ACC112 (cell line): ENCODE measurements around the gene PHKB.
A peak's percentile ranks its signal among the peaks of the same experiment; 100 is the strongest.

Source experiments
- H2AFZ ChIP-seq: fragments of 200-600 bp; sonication (generic); one replicate; pipeline ENCODE4 v1.6.0; 2017; ENCODE audit warnings: antibody characterized with exemption, low read length; ENCODE audit not compliant: unreplicated experiment
- H3K27ac ChIP-seq: fragments of 200-600 bp; sonication (generic); 2 replicates; pipeline ENCODE4 v1.5.1; 2014; ENCODE audit warnings: low read depth, mild to moderate bottlenecking, antibody characterized with exemption, low read length, moderate library complexity
- H3K27me3 ChIP-seq: fragments of 200-600 bp; sonication (generic); 2 replicates; pipeline ENCODE4 v1.6.1; 2014; ENCODE audit warnings: mild to moderate bottlenecking, antibody characterized with exemption, low read length, moderate library complexity, mixed read lengths; ENCODE audit not compliant: insufficient read depth
- H3K36me3 ChIP-seq: fragments of 200-600 bp; sonication (generic); 2 replicates; pipeline ENCODE4 v1.6.1; 2016; ENCODE audit warnings: mild to moderate bottlenecking, antibody characterized with exemption, low read length, moderate library complexity, mixed read lengths; ENCODE audit not compliant: insufficient read depth
- H3K4me1 ChIP-seq: fragments of 200-600 bp; sonication (generic); one replicate; pipeline ENCODE4 v1.6.1; 2016; ENCODE audit warnings: low read length, mixed read lengths; ENCODE audit not compliant: insufficient read depth, unreplicated experiment, control insufficient read depth
- H3K4me3 ChIP-seq: fragments of 200-600 bp; sonication (generic); 2 replicates; pipeline ENCODE4 v1.5.1; 2014; ENCODE audit warnings: mild to moderate bottlenecking, low read depth, low read length
- H3K79me2 ChIP-seq: fragments of 200-600 bp; sonication (generic); one replicate; pipeline ENCODE4 v1.6.0; 2016; ENCODE audit warnings: low read length; ENCODE audit not compliant: control insufficient read depth, unreplicated experiment, insufficient read depth

Gene PHKB

GRCh38 chr16:47567321-47567720 is 106.2 kb downstream of the PHKB start:
- H2AFZ ChIP-seq, result no peak overlapping the region
- H3K79me2 ChIP-seq, result peaks cover 4% of the 10 kb centered on the region
- no peak overlapping the region for H3K4me3 ChIP-seq
- no peaks in the 10 kb centered on the region for H3K36me3 ChIP-seq
- no peaks in the 10 kb centered on the region for H3K27me3 ChIP-seq
- H3K27ac ChIP-seq, result no peak overlapping the region
- H3K4me1 ChIP-seq, result peaks cover 18% of the 10 kb centered on the region

GRCh38 chr16:47568351-47568750 is 107.2 kb downstream of the PHKB start:
- Histone ChIP-seq H3K79me2 (peaks cover 4% of the 10 kb centered on the region), H3K4me1 (peaks cover 23% of the 10 kb centered on the region), H3K27ac (no peak overlapping the region), H2AFZ (no peak overlapping the region), H3K4me3 (no peak overlapping the region), H3K36me3 (no peaks in the 10 kb centered on the region), H3K27me3 (no peaks in the 10 kb centered on the region)

- Histone ChIP-seq H3K27me3 (no peaks in the 10 kb centered on the region), H2AFZ (no peak overlapping the region), H3K27ac (no peak overlapping the region), H3K79me2 (peaks cover 4% of the 10 kb centered on the region), H3K4me1 (peaks cover 26% of the 10 kb centered on the region), H3K36me3 (no peaks in the 10 kb centered on the region), H3K4me3 (no peak overlapping the region)
Observed at GRCh38 chr16:47571049-47571448, 109.9 kb downstream of the PHKB start.

GRCh38 chr16:47571711-47572110 is 110.6 kb downstream of the PHKB start:
- H3K4me1 ChIP-seq, result peaks cover 23% of the 10 kb centered on the region
- H2AFZ ChIP-seq, result no peak overlapping the region
- H3K27me3 ChIP-seq, result no peaks in the 10 kb centered on the region
- no peak overlapping the region for H3K27ac ChIP-seq
- H3K36me3 ChIP-seq, result no peaks in the 10 kb centered on the region
- H3K79me2 ChIP-seq, result peaks cover 4% of the 10 kb centered on the region
- H3K4me3 ChIP-seq, result no peak overlapping the region

- H3K27me3 ChIP-seq, result no peaks in the 10 kb centered on the region
- H3K4me1 ChIP-seq, result peaks cover 23% of the 10 kb centered on the region
- no peak overlapping the region for H2AFZ ChIP-seq
- H3K4me3 ChIP-seq, result 0 out of 2 replicates have a peak overlapping the region, but pooled peaks have one; percentile 1
- H3K79me2 ChIP-seq, result peaks cover 3% of the 10 kb centered on the region
- H3K36me3 ChIP-seq, result no peaks in the 10 kb centered on the region
- H3K27ac ChIP-seq, result peak overlapping the region; percentile 57
Observed at GRCh38 chr16:47574091-47575054, 113.2 kb downstream of the PHKB start.

- Histone ChIP-seq H3K4me3 (no peak overlapping the region), H2AFZ (no peak overlapping the region), H3K27me3 (no peaks in the 10 kb centered on the region), H3K27ac (no peak overlapping the region), H3K4me1 (peaks cover 23% of the 10 kb centered on the region), H3K79me2 (no peaks in the 10 kb centered on the region), H3K36me3 (no peaks in the 10 kb centered on the region)
Observed at GRCh38 chr16:47577029-47577428, 115.9 kb downstream of the PHKB start.

GRCh38 chr16:47578033-47578432 is 116.9 kb downstream of the PHKB start:
- Histone ChIP-seq H3K27ac (no peak overlapping the region), H3K4me3 (no peak overlapping the region), H3K79me2 (no peaks in the 10 kb centered on the region), H3K36me3 (no peaks in the 10 kb centered on the region), H2AFZ (no peak overlapping the region), H3K27me3 (no peaks in the 10 kb centered on the region), H3K4me1 (peaks cover 19% of the 10 kb centered on the region)

GRCh38 chr16:47578573-47578972 is 117.4 kb downstream of the PHKB start:
- no peaks in the 10 kb centered on the region for H3K36me3 ChIP-seq
- H3K27ac ChIP-seq, result no peak overlapping the region
- H3K27me3 ChIP-seq, result no peaks in the 10 kb centered on the region
- no peak overlapping the region; the same call in 1 of the 2 replicates for H3K4me3 ChIP-seq
- H2AFZ ChIP-seq, result no peak overlapping the region
- H3K79me2 ChIP-seq, result no peaks in the 10 kb centered on the region
- peaks cover 16% of the 10 kb centered on the region for H3K4me1 ChIP-seq

- Histone ChIP-seq H3K27me3 (no peaks in the 10 kb centered on the region), H3K79me2 (no peaks in the 10 kb centered on the region), H3K27ac (no peak overlapping the region), H3K4me1 (no peaks in the 10 kb centered on the region), H3K4me3 (no peak overlapping the region), H3K36me3 (no peaks in the 10 kb centered on the region), H2AFZ (no peak overlapping the region)
Observed at GRCh38 chr16:47581114-47581513, 120.0 kb downstream of the PHKB start.

- no peak overlapping the region for H3K27ac ChIP-seq
- no peaks in the 10 kb centered on the region for H3K36me3 ChIP-seq
- H3K4me1 ChIP-seq, result no peaks in the 10 kb centered on the region
- no peaks in the 10 kb centered on the region for H3K79me2 ChIP-seq
- no peak overlapping the region for H3K4me3 ChIP-seq
- H3K27me3 ChIP-seq, result no peaks in the 10 kb centered on the region
- no peak overlapping the region for H2AFZ ChIP-seq
Observed at GRCh38 chr16:47584464-47585225, 123.5 kb downstream of the PHKB start.
